GM18507 (cell line): ENCODE data around the gene HSPB9.
"Not testable (repeated sequence)": the region's sequence is repeated elsewhere in the genome, so short reads cannot be mapped to it uniquely, and the experiment has no call there.

Experiments
- DNase-seq: peaks from one replicate; pipeline ENCODE4 v3.0.0; 2011; ENCODE audit warnings: low read depth; ENCODE audit not compliant: insufficient read length; ENCODE audit errors: extremely low spot score
- FAIRE-seq: peaks from 2 replicates; lab custom pipeline; 2011; peaks lifted over from hg19 to GRCh38; lab: Jason Lieb, UNC

The HSPB9 gene

DNA sequence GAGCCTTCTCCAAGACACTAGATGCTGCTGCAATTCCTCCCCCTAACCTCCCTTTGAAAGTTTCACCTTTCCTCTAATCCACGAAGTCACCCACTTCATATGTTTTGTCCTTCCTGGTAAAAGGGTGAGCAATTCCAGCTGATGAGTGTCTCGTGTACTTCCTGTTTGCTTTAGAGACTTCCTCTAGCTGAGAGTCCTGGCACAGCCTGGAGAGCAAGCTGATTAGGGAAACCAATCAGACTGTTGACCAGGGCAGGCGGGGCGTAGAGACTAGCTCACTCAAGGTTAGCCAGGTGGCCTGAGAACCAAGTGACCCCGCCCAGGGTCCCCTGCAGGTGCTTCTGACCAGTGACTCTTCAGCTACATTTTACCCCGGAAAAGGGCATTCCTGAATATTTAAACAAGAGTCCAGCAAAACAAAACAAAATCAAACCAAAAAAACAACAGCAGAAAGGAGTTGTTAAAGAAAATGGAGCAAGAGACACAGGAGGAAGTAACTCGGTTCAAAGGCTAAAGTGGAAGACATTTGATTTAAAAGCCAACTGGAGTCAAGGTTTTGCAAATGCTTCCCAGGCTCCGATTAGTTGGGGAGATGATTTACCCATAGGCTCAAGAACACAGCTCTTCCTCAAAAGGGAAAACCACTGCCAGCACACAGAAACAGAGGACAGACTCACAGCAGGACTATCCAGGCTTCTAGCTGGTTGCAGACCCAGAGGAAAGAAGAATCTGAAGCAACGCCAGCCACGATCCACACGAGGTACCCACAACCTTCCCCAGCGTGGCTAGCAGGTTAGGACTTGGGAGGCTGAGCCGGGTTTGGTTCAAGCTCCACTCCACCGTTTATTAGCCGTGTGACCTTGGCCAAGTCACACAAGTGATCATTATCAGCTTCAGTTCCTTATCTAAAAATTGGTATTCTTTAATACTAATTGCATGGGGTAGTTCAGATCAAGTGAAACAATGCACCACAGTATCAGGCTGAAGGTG, 13.4 kb downstream of the HSPB9 start:
- FAIRE-seq (no peak), DNase-seq (no peak)

DNA sequence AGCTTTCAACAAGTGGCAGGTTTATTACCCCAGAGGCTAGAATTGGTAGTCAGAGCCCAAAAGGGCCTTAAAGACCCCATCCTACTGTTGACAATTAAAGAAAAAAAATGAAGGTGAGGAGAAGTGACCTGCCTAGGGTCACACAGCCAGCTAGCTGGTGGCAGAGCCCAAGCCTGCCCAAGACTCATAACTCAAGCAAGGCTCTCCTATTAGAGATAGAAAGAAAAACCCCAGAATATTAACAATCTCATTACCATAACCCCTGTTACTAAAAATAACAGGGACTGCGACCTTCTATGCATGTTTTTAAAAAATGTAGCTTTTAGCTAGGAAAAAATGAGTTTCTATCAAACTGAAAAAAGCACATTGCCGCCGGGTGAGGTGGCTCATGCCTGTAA, 14.0 kb downstream of the HSPB9 start:
- DNase-seq, result no peak
- no peak for FAIRE-seq

DNA sequence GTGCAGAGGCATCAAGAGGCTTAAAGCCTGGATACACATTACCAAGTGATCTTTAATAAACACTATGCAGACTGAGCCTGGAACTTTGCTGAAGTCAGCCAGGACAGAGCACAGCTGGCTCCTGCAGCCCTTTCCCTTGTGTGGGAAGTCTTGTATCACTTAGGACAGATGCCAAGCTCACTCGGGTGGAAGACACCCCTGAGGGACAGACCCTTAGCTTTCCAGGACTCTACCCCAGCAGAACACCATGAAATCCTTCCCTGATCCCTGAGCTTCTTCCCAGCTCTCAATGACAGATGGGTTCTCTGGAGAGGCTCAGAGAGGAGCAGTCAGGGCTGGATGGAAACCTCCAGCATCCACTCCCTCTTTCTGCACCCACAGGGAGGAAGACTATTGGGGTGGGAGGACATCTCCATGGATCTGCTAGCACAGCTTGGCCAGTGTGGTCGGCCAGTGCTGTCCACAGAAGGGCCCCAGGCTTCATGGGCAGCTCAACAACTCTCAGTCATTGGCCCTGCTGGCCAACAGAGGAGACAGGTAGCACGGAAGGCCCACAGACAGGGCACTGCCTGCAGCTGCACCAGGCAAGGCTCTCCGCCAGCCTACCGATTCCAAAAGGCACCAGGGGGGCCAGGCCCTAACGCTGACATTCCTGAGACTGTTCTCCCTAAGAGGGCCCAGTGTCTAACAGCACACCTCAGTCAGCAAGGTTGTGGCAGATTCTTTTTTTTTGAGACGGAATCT, 16.3 kb downstream of the HSPB9 start:
- no peak for DNase-seq
- no peak for FAIRE-seq

DNA sequence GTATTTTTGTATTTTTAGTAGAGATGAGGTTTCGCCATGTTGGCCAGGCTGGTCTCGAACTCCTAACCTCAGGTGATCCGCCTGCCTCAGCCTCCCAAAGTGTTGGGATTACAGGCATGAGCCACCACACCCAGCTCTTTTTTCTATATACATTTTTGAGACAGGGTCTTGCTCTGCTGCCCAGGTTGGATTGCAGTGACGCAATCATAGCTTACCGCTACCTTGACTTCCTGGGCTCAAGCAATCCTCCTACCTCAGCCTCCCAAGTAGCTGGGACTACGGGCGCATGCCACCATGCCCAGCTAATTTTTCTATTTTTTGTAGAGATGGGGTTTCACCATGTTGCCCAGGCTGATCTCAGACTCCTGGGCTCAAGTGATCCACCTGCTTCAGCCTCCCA, 18.1 kb downstream of the HSPB9 start:
- not testable (repeated sequence) for FAIRE-seq, DNase-seq

DNA sequence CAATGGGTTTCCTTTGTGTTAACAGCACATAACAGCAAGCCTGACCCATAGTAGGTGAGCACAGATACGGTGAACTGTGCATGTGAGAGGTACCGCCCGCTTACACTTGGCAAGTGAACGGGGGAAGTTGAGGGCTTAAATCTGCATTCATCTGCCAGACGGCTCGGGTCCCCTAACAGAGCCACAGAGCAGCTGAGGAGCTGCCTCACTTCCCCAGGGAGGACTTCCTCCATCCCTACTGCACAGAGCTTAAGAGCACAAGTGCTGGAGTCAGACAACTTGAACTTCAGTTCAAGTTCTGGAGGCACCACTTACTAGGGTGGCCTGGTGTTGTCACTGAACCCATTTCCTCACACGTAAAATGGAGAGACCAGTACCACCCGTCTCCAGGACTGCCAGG, 18.8 kb downstream of the HSPB9 start:
- no peak for FAIRE-seq
- no peak for DNase-seq

DNA sequence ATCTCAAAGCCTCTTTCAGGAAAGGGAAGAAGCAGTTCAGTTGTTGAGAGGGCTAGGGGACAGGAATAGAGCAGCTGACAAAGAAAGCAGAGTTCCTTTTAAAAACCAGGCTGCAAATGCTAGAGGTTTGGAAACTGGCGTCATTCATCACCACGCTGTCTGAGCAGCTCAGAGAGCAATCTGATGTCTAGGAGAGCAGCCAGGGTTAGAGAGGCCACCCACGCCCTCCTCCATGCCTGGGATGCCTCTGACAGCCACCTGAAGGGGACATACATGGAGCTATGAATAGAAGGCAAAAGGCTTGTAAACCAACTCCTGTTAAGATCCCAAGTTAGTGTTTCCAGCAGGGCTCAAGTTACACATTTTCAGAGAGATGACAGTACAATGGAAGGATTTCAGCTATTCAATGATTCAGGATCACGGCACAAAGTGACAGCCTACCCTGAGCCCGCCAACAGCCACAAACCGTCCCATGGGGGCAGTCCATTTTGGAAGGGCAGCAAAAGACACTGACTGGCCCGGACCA, 19.8 kb downstream of the HSPB9 start:
- no peak for FAIRE-seq

DNA sequence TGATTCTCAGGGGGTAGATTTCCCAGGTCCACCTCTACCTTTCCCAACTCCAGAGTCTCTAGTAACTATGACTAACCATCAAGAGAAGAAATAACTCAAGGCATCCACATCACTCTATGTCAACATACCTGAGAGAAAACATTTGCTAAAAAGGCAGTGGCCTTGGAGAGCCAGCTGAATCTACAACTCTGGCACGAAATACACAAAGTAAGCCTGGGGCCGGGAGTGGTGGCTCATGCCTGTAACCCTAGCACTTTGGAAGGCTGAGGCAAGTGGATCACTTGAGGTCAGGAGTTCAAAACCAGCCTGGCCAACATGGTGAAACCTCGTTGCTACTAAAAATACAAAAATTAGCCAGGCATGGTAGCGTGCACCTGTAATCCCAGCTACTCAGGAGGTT, 20.5 kb downstream of the HSPB9 start:
- FAIRE-seq, DNase-seq: not testable (repeated sequence)

More for the DNA sequence above, 19.8 kb downstream of the HSPB9 start:
- DNase-seq, result no peak

DNA sequence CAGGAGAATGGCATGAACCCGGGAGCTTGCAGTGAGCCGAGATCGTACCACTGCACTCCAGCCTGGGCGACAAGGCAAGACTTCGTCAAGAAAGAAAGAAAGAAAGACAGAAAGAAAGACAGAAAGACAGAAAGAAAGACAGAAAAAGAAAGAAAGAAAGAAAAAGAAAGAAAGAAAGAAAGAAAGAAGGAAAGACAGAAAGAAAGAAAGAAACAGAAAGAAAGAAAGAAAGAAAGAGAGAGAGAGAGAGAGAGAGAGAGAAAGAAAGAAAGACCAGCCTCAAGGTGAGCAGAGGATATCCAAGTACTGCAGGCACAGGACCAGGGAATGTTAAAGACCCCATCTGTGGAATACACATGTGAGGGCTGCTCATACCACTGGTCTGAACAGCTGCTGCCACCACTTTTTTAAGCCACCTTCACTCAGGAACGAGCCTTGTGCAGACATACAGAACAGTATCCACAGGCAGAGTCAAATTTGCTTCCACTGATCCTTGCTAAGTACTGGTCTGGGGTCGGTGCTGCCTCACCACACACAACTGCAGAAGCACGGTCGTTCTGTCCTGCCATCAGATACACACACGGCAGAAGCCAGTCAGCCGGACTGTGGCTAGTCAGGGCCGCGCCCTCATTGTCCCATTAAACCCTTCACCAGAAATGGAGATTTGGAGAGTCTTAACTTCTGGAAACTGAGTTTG, 24.5 kb downstream of the HSPB9 start:
- FAIRE-seq (no peak), DNase-seq (no peak)

DNA sequence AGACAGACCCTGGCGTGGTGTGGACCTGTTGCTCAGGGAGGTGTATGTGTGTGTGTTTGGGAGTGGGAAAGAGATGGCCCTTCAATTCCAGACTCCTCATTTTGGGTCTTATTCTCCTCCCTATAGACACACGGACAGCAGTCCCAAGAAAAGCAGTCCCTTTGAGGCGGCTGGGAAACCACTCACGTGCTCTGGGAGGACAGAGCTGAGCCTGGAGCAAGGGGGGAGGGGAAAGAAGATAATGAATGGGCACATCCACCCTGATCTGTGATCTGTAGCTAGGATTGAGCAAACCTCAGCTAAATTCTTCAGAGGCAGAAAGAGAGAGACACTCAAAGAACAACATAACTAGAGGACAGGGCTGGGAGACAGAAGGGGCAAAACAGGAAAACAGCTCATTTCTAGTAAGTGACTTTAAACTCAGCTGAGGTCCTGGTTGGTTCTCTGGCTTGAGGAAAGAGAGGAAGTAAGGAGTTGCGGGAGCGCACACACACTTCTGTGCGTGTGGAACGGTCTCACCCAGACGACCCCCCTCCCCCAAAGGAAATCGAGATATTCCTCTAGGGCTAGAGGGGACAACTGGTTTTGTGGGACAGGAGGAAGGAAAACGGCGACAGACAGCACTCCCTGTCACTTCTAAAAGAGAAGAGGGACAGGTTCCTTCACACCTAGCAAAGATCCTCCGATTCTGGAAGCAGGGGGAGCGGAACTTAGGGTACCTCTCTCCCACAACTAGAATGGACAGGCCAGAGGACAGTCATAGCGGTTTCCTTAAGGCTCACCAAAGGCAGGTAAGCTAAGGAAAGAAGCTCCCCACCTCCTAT, 31.5 kb downstream of the HSPB9 start:
- DNase-seq (no peak), FAIRE-seq (peak; percentile 46)

DNA sequence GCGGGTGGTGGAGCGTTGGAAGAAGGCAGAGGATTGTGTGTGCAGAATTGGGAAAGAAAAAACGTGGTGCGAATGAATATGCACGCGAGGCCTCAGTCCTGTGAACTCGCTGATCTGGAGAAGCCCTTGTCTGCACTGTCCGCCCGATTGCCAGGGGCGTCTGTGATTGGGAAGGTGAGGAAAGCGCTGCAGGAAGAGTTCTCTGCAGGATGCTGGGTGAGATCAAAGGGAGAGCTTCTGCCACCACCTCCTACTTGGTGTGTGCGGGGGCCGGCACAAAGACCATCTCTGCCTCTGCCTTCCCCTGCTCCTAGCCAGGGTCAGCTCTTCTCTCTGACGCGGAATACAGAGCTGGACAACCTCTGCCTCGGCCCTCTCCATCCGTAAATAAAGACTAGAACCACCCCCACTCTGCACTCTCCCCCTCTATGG, 33.0 kb downstream of the HSPB9 start:
- FAIRE-seq, result no peak
- DNase-seq, result no peak

DNA sequence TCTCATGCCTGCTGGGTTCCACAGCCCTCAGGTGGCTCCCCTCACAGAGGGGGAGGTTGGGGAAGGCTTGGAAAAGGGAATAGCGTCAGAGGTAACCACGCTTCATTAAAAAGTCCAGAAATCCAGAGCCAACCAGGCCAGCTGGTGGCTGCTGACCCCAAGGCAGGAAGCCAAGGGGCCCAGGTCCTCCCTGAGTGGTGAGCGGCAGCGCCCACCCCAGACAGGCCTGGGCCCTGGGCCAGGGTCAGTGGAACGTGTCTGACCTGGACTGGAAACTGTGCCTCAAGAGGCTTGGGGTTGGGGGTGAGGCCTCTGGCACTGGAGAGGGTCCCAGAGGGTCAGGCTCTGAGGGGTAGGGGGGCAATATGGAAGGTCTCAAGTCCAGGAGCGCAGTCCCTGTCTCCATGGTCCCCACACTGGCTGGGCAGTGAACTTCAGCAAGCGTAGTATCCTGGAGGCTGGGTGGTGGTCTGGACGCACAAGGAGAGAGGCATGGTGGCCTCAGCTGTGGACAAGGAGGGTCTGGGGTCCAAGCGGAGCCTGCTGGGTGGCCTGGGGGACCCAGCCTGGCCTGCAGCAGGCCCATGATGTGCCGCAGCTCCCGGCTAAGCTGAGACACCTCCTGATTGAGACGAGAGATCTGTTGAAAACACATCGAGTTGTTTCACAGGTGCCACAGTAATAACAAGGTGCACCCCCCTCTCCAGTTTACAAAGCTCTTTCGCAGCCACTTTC, 37.4 kb downstream of the HSPB9 start:
- FAIRE-seq (no peak), DNase-seq (no peak)

DNA sequence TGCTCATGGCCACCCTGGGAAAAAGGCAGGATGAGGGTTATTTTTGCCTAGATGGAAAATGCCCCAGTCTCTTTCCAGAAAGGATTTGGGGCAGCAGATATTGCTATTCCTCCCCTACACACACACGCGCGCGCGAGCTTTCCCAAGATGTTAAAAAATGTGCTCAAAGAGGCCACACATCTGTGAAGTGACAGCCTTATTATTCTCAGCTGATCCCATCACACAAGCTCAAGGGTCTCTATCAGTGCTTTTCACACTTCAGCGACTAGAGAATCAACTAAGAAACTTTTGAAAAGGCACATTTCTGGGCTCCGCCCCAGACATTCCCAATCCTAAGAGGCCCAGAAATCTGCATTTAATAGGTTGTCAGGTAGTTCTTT, 37.9 kb downstream of the HSPB9 start:
- no peak for DNase-seq
- no peak for FAIRE-seq

DNA sequence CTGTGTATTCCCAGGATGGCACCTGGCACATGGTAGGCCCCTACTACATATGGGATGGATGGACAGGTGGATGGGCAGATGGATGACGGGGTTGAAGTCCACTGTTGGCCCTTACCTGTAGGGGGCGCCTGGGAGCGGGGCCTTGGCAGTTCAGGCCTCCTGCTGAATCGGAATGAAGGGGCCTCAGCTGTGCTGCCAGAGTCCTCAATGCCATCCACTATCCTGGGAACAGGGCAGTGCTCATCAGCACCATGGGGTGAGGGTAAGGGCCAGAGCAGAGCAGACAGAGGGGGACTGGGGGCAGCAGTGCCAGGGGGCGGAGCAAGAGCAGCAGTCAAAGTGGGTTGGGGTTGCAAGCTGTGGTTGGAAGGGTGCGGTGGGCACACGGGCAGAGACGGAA, 40.5 kb downstream of the HSPB9 start:
- DNase-seq, result no peak
- FAIRE-seq, result no peak

DNA sequence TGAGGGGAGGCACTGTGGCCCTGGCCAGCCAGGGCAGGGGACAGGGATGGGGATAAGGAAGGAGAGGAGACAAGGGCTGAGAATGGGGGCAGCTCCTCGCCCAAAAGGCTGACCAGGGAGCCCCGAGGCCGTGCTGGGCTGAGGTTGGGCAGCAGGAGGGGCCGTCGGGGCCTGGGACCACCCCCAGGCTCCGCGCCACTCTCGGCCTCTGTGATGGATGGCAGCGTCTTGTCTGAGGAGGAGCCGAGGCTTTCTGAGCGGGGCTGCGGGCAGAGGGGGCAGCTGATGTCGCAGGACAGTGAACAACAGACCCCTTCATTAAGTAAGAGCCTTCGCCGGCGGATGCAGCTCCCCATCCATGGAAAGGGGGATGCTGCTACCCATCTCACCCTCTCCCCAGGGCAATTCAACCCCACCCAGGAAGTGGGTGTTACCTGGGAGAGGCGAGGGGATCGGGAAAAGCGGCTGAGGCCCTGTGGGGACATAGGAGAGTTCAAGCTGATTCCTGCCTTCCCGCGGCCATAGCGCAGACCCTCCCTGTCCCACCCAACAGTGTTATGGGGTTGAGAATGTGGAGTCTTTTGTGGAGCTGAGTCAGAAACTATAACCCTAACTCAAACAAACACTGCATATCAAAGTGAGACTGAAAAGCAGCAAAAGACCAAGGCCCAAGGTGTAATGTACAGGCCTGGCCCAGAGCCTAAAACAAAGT, 41.2 kb downstream of the HSPB9 start:
- FAIRE-seq (no peak), DNase-seq (no peak)

DNA sequence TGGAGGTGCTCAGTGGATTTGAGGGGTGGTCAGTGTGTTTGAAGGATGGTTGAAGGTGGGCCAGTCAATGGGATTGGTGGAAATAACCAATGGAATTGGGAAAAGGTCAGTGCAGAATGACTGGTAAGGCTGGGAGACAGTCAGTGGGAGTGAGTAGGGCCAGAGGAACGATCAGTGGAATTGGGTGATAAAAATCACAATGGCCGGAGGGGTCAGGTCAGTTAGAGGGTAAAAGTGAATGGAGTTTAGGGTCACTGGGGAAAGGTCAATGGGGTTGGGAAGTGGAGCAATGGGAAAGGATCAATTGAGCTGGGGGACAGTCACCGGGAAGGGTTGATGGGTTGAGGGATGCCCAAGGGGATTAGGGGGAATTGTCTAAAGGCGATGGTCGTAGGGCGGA, 43.1 kb downstream of the HSPB9 start:
- DNase-seq, result no peak

DNA sequence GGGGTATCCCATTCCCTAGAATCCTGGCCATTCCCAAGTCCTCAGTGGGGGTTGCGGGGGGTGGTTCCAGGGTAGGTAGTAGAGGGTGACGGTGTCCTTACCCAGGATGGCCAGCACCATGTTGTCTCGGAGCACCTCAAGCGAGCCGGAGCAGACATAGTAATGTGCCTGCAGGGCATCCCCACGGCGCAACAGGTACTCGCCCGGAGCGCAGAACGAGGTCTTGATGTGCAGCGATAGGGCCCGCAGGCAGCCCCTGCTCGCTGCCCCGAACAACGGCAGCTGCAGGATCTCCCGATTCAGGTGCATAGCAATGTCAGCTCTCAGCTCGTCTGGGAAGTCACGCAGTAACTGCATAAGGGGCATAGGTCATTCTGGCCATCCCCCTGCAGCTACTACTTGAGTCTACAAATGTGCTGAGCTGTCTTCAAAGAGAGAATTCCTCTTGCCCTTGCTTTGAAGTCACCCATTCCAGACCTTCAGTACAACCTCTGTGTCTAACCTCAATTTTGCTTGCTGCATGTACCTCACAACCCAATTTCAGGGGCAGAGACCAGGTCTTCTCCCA, 43.7 kb downstream of the HSPB9 start:
- DNase-seq, result no peak
- FAIRE-seq, result no peak

More for the DNA sequence above, 43.1 kb downstream of the HSPB9 start:
- FAIRE-seq, result no peak

DNA sequence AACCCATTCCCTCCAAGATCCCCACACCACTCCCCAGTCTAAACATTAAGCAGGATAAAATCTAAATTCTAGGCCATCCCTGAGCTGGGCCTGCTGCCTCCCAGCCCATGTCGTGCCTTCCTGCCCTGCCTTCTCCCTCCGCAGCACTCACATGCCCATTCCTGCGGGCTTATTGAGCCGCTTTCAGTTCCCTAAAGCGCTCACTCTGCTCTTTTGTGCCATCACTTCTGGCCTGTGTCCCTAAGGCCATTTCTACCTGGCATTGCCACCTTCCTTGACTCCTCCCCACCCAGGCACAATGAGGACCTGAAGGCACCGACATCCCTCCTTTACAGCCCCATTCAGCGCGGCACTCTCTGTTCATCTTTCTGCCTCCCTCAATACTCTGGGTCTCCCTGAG, 45.2 kb downstream of the HSPB9 start:
- no peak for DNase-seq
- no peak for FAIRE-seq
